H9 (cell line): Measurements from ENCODE around the gene BTG3. TPM values are rescaled to one million over a fixed set of nuclear protein-coding genes. Genes with fewer than 3 reads are reported as not detected.

Experiments used
- DNase-seq: peaks from one replicate; pipeline ENCODE4 v3.0.0-alpha.2; 2017
- H2AFZ ChIP-seq: one replicate; pipeline ENCODE4 v1.6.1; 2013; ENCODE audit warnings: mild to moderate bottlenecking, low read length, control low read depth, moderate library complexity
- H2AK5ac ChIP-seq: 2 replicates; pipeline ENCODE4 v1.6.1; 2013; ENCODE audit warnings: low read length, control low read depth, mixed read lengths; ENCODE audit not compliant: insufficient read length
- H2BK120ac ChIP-seq: one replicate; pipeline ENCODE4 v1.6.1; 2013; ENCODE audit warnings: low read depth, mild to moderate bottlenecking, low read length, control low read depth, inconsistent platforms; ENCODE audit not compliant: poor library complexity, severe bottlenecking
- H2BK12ac ChIP-seq: 2 replicates; pipeline ENCODE4 v1.6.1; 2013; ENCODE audit warnings: low read length, control low read depth, mixed read lengths, low read depth; ENCODE audit not compliant: insufficient read length
- H2BK15ac ChIP-seq: 2 replicates; pipeline ENCODE4 v1.6.1; 2013; ENCODE audit warnings: low read depth, low read length, control low read depth
- H2BK20ac ChIP-seq: one replicate; pipeline ENCODE4 v1.6.1; 2013; ENCODE audit warnings: low read depth, mild to moderate bottlenecking, low read length, control low read depth, inconsistent platforms; ENCODE audit not compliant: poor library complexity, severe bottlenecking
- H2BK5ac ChIP-seq: 2 replicates; pipeline ENCODE4 v1.6.1; 2013; ENCODE audit warnings: low read length, control low read depth, mixed read lengths; ENCODE audit not compliant: insufficient read length
- H3K14ac ChIP-seq: 2 replicates; pipeline ENCODE4 v1.6.1; 2013; ENCODE audit warnings: low read length, control low read depth; ENCODE audit not compliant: insufficient read depth
- H3K18ac ChIP-seq: 2 replicates; pipeline ENCODE4 v1.6.1; 2013; ENCODE audit warnings: low read depth, mild to moderate bottlenecking, mixed read lengths, low read length, control low read depth; ENCODE audit not compliant: insufficient read length
- H3K23ac ChIP-seq: 2 replicates; pipeline ENCODE4 v1.6.1; 2013; ENCODE audit warnings: low read length, control low read depth, mixed read lengths, low read depth; ENCODE audit not compliant: insufficient read length
- H3K23me2 ChIP-seq: 2 replicates; pipeline ENCODE4 v1.6.1; 2013; ENCODE audit warnings: low read depth, mild to moderate bottlenecking, mixed read lengths, low read length, control low read depth; ENCODE audit not compliant: insufficient read length, poor library complexity, severe bottlenecking
- H3K27ac ChIP-seq: 2 replicates; pipeline ENCODE4 v1.5.1; 2013; ENCODE audit warnings: low read length, control low read depth, mixed read lengths, low read depth; ENCODE audit not compliant: insufficient read length
- H3K27me3 ChIP-seq: 2 replicates; pipeline ENCODE4 v1.6.1; 2013; ENCODE audit warnings: low read length, control low read depth, inconsistent platforms; ENCODE audit not compliant: insufficient read depth
- H3K4ac ChIP-seq: 2 replicates; pipeline ENCODE4 v1.6.1; 2013; ENCODE audit warnings: low read depth, mild to moderate bottlenecking, control low read depth, inconsistent platforms, low read length, moderate library complexity
- H3K4me1 ChIP-seq: 2 replicates; pipeline ENCODE4 v1.6.1; 2013; ENCODE audit warnings: low read length, control low read depth, inconsistent platforms; ENCODE audit not compliant: insufficient read depth
- H3K4me2 ChIP-seq: 2 replicates; pipeline ENCODE4 v1.6.1; 2013; ENCODE audit warnings: low read length, control low read depth, mixed read lengths; ENCODE audit not compliant: insufficient read length, insufficient read depth
- H3K56ac ChIP-seq: 2 replicates; pipeline ENCODE4 v1.6.1; 2013; ENCODE audit warnings: low read depth, mild to moderate bottlenecking, mixed read lengths, low read length, control low read depth; ENCODE audit not compliant: insufficient read length
- H3K79me1 ChIP-seq: 2 replicates; pipeline ENCODE4 v1.6.1; 2013; ENCODE audit warnings: low read depth, mild to moderate bottlenecking, moderate library complexity, low read length, control low read depth, inconsistent platforms; ENCODE audit not compliant: insufficient read depth, poor library complexity, severe bottlenecking
- H3K79me2 ChIP-seq: 2 replicates; pipeline ENCODE4 v1.6.1; 2013; ENCODE audit warnings: low read length, control low read depth, inconsistent platforms; ENCODE audit not compliant: insufficient read depth
- H3K9ac ChIP-seq: 2 replicates; pipeline ENCODE4 v1.6.1; 2013; ENCODE audit warnings: low read length, control low read depth, mixed read lengths; ENCODE audit not compliant: insufficient read length; ENCODE audit errors: extremely low read depth
- H3K9me3 ChIP-seq: one replicate; pipeline ENCODE4 v1.6.1; 2013; ENCODE audit warnings: low read depth, low read length, inconsistent platforms; ENCODE audit not compliant: control insufficient read depth
- H3T11ph ChIP-seq: one replicate; pipeline ENCODE4 v1.6.1; 2013; ENCODE audit warnings: mild to moderate bottlenecking, low read length, control low read depth, inconsistent platforms
- H4K20me1 ChIP-seq: one replicate; pipeline ENCODE4 v1.6.1; 2013; ENCODE audit not compliant: control insufficient read depth, insufficient read length, insufficient read depth
- H4K5ac ChIP-seq: 2 replicates; pipeline ENCODE4 v1.6.1; 2013; ENCODE audit warnings: low read depth, mild to moderate bottlenecking, mixed read lengths, low read length, control low read depth; ENCODE audit not compliant: insufficient read length
- H4K8ac ChIP-seq: replicated peaks from 2 replicates; pipeline ENCODE4 v1.6.1; 2013; ENCODE audit warnings: low read length, control low read depth, mixed read lengths, low read depth; ENCODE audit not compliant: insufficient read length
- H4K91ac ChIP-seq: 2 replicates; pipeline ENCODE4 v1.6.1; 2013; ENCODE audit warnings: low read depth, mild to moderate bottlenecking, moderate library complexity, mixed read lengths, low read length, control low read depth; ENCODE audit not compliant: insufficient read length
- H3K27ac Mint-ChIP-seq, 3 experiments: 2 replicates in 2 of 3; 3 replicates in 1 of 3; pipeline ENCODE4 v1.8.0; 2020 to 2021; ENCODE audit warnings: mixed read lengths in 3 of 3, mild to moderate bottlenecking in 1 of 3, moderate library complexity in 1 of 3
- H3K27me3 Mint-ChIP-seq: 2 replicates; pipeline ENCODE4 v1.8.0; 2021; ENCODE audit warnings: low read depth, mild to moderate bottlenecking, moderate library complexity, mixed read lengths
- H3K36me3 Mint-ChIP-seq, 3 experiments: 2 replicates in 2 of 3; 3 replicates in 1 of 3; pipeline ENCODE4 v1.8.0; 2020 to 2021; ENCODE audit warnings: low read depth in 3 of 3, mixed read lengths in 3 of 3; ENCODE audit not compliant: insufficient read depth in 1 of 3
- H3K4me1 Mint-ChIP-seq, 2 experiments: 2 replicates each; pipeline ENCODE4 v1.8.0; 2020; ENCODE audit warnings: mixed read lengths in 2 of 2
- H3K4me3 Mint-ChIP-seq, 2 experiments: 2 replicates in 1 of 2; 3 replicates in 1 of 2; pipeline ENCODE4 v1.8.0; 2020 to 2021; ENCODE audit warnings: mild to moderate bottlenecking in 2 of 2, mixed read lengths in 2 of 2, moderate library complexity in 1 of 2
- H3K9me3 Mint-ChIP-seq, 2 experiments: 2 replicates in 1 of 2; 3 replicates in 1 of 2; pipeline ENCODE4 v1.8.0; 2020; ENCODE audit warnings: mild to moderate bottlenecking in 2 of 2, mixed read lengths in 2 of 2, moderate library complexity in 1 of 2
- CTCF ChIP-seq: fragments of 200-600 bp; sonication (generic); conservative IDR thresholded peaks from 3 replicates; pipeline ENCODE4 v1.8.0; 2021; ENCODE audit warnings: antibody characterized with exemption, mild to moderate bottlenecking
- WGBS: extraction: QIAGEN DNeasy Blood & Tissue Kit; methylation state at CpG from one replicate; pipeline ENCODE4 v1.1.7; 2013; ENCODE audit warnings: missing lambda C conversion rate, low lambda C conversion rate, mixed read lengths; ENCODE audit not compliant: insufficient read length; ENCODE audit errors: extremely low coverage; 5-methylcytosine and 5-hydroxymethylcytosine counted together
- total RNA-seq: library from RNA; stranded (reverse); gene quantifications from 2 replicates; pipeline ENCODE4 v1.2.1, GENCODE V29; 2021

BTG3 gene
- total RNA-seq, 1 experiment from 2014 or later = 32.2 TPM

GRCh38 chr21:17583898-17584297 lies 28.8 kb downstream of the BTG3 start:
- peaks cover 0 to 10% (median 6%) of the 10 kb centered on the region in 3 experiments; a peak in 5 of 7 replicates for H3K36me3 Mint-ChIP-seq
- H2BK12ac ChIP-seq = no peak overlapping the region
- no peak overlapping the region for H2AFZ ChIP-seq
- H3K4me1 ChIP-seq = no peaks in the 10 kb centered on the region
- no peaks in the 10 kb centered on the region for H3K79me2 ChIP-seq
- no peak overlapping the region for H3K4ac ChIP-seq
- H3K4me1 Mint-ChIP-seq = peaks cover 4 to 7% of the 10 kb centered on the region in 2 experiments
- no peak overlapping the region for H3K4me3 Mint-ChIP-seq
- DNase-seq = no peak
- TF ChIP-seq CTCF = no peak
- H3K18ac ChIP-seq = no peak overlapping the region
- 0 out of 5 replicates have a peak, but pooled peaks cover 0 to 2% of the 10 kb centered on the region in 2 experiments for H3K9me3 Mint-ChIP-seq
- H4K20me1 ChIP-seq = no peaks in the 10 kb centered on the region
- no peak overlapping the region for H4K8ac ChIP-seq
- no peaks in the 10 kb centered on the region for H3K27me3 ChIP-seq
- H3T11ph ChIP-seq = no peak overlapping the region
- no peak overlapping the region for H3K4me2 ChIP-seq
- no peak overlapping the region for H2BK120ac ChIP-seq
- H2BK5ac ChIP-seq = no peak overlapping the region
- H3K27ac ChIP-seq = no peak overlapping the region
- H3K23me2 ChIP-seq = no peaks in the 10 kb centered on the region
- H4K5ac ChIP-seq = no peak overlapping the region
- WGBS = no CpG with 5 or more reads among the region's 3 CpGs
- no peak overlapping the region for H2BK15ac ChIP-seq
- H3K14ac ChIP-seq = no peak overlapping the region
- H3K9me3 ChIP-seq = no peaks in the 10 kb centered on the region
- no peak overlapping the region for H3K56ac ChIP-seq
- no peak overlapping the region for H2AK5ac ChIP-seq
- H3K23ac ChIP-seq = no peak overlapping the region
- H3K79me1 ChIP-seq = no peaks in the 10 kb centered on the region
- H4K91ac ChIP-seq = no peak overlapping the region
- no peaks in the 10 kb centered on the region for H3K27me3 Mint-ChIP-seq
- no peak overlapping the region for H3K9ac ChIP-seq
- H2BK20ac ChIP-seq = no peak overlapping the region
- H3K27ac Mint-ChIP-seq = peak overlapping the region in 1 of 3 experiments; percentile 1; a peak in 1 of 7 replicates
